Dendritic cell treated with granulocyte-macrophage colony-stimulating factor and Interleukin-4, amounts not matched to agents 40 ng/mL and 50 ng/mL, for 4 days (primary cell): ENCODE data around the gene COA7.
"Not testable (repeated sequence)": the region's sequence is repeated elsewhere in the genome, so short reads cannot be mapped to it uniquely, and the experiment has no call there.

Experiments
- H3K27ac Mint-ChIP-seq: one replicate; pipeline ENCODE4 v1.8.0; 2022; ENCODE audit warnings: mild to moderate bottlenecking, mixed read lengths
- H3K27me3 Mint-ChIP-seq: one replicate; pipeline ENCODE4 v1.8.0; 2022; ENCODE audit warnings: mild to moderate bottlenecking, mixed read lengths
- H3K36me3 Mint-ChIP-seq: one replicate; pipeline ENCODE4 v1.8.0; 2022; ENCODE audit warnings: low read depth, mixed read lengths
- H3K4me1 Mint-ChIP-seq: one replicate; pipeline ENCODE4 v1.8.0; 2022; ENCODE audit warnings: low read depth, mixed read lengths
- H3K4me3 Mint-ChIP-seq: one replicate; pipeline ENCODE4 v1.8.0; 2022; ENCODE audit warnings: mild to moderate bottlenecking, moderate library complexity, mixed read lengths
- H3K9me3 Mint-ChIP-seq: one replicate; pipeline ENCODE4 v1.8.0; 2022; ENCODE audit warnings: mixed read lengths
- intact Hi-C: fragments of 100-400 bp; cut with micrococcal nuclease; formaldehyde crosslinking; loops from one replicate; pipeline ENCODE4 v1.15.0; 2022

The COA7 gene

DNA sequence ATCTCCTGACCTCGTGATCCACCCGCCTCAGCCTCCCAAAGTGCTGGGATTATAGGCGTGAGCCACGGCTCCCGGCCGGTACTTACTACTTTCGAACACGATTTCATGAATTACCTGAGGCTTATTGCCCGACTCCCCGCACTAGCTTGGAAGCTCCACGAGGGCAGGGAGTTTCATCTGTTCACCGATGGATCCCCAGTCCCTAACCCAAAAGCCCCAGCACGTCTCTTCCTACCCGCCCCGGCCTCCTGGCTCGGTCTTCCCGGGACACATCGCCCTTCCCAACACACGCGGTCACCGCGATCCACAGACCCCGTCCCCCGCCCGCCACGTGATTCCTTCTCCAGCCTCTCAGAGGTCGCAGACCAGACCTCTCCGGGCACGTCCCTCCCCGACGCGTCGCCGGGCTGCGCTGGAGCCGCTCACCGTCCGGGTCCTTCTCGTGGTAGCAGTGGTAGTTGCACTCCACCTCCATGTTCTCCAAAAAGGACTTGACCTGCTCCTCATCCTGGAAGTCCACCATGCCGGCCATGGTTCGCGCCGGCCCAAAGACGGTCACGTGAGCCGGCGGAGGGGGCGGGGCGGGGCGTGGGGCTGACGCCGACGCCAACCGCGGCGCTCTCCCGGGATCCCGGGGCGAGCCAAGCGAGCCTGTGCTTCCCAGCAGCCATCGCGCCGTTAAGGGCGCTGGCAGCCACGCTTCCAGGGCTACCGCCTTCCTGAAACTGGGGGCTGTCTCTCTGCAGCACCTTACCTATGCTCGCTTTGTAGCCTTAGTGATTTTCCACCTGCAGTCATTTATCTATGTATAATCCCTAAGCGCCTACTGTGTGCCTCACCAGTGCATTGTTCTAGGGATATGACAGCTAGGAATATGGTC, at the start of gene COA7:
Gene COA7 (minus strand): TSS at position 553 of the 880 bp plus-strand sequence. CDS start 21 bp downstream, at position 532.
- Mint-ChIP-seq H3K36me3 (peaks cover 12% of the 10 kb centered on the region), H3K4me1 (peaks cover 32% of the 10 kb centered on the region), H3K9me3 (no peaks in the 10 kb centered on the region), H3K27ac (peak within 1 kb of the TSS; percentile 88), H3K4me3 (peak within 1 kb of the TSS; percentile 89), H3K27me3 (peaks cover 2% of the 10 kb centered on the region)
- intact Hi-C loops = no loop called here

- Mint-ChIP-seq H3K4me3 (no peak overlapping the region), H3K36me3 (peaks cover 9% of the 10 kb centered on the region), H3K27ac (no peak overlapping the region), H3K27me3 (no peaks in the 10 kb centered on the region), H3K4me1 (peaks cover 5% of the 10 kb centered on the region), H3K9me3 (no peaks in the 10 kb centered on the region)
- intact Hi-C loops = no loop called here
Observed at GRCh38 chr1:52747450-52747849, 49.3 kb upstream of the COA7 start.

DNA sequence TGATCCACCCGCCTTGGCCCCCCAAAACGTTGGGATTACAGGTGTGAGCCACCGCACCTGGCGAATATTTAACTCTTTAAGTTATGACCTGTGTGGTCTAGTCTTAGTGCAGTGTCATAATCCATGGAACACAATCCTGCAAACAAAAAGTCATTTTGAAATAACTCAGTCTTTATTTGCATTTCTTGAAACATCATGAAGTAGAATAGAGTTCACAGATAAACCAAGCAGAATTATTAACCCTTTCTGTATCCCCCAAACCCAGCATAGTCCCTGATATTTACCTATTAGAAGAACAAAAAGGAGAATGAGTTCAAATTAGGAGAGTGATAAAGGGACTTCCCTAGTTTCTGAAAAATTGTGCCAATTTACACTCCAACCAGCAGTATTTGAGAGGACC, 48.0 kb upstream of the COA7 start:
- intact Hi-C loops = no loop called here
- no peak overlapping the region for H3K4me3 Mint-ChIP-seq

DNA sequence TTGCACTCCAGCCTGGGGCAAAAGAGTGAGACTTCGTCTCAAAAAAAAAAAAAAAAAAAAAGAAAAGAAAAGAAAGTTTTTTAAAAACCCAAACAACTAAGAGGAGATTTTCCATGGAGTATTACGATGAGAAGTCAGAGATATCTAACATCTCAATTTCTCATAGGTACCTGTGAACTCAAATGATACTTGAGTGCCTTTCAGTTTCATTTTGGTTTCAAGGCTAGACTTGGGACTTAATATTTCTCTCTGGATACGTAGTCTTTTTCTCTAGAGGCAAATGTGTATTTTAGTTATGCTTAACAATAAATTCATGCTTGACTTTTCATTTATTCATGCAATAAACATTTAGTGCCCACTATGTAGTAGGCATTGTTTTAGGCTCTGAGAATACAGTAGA, 43.1 kb upstream of the COA7 start:
- Mint-ChIP-seq H3K9me3 (no peaks in the 10 kb centered on the region), H3K4me1 (no peaks in the 10 kb centered on the region), H3K36me3 (peaks cover 20% of the 10 kb centered on the region), H3K27ac (no peak overlapping the region), H3K27me3 (no peaks in the 10 kb centered on the region), H3K4me3 (no peak overlapping the region)
- intact Hi-C loops = no loop called here

More for the DNA sequence above, 48.0 kb upstream of the COA7 start:
- no peaks in the 10 kb centered on the region for H3K27me3 Mint-ChIP-seq
- H3K36me3 Mint-ChIP-seq = peaks cover 14% of the 10 kb centered on the region
- H3K4me1 Mint-ChIP-seq = peaks cover 5% of the 10 kb centered on the region
- H3K9me3 Mint-ChIP-seq = no peaks in the 10 kb centered on the region
- no peak overlapping the region for H3K27ac Mint-ChIP-seq

GRCh38 chr1:52739699-52740467, 41.7 kb upstream of the COA7 start:
- Mint-ChIP-seq H3K27me3 (no peaks in the 10 kb centered on the region), H3K9me3 (no peaks in the 10 kb centered on the region), H3K27ac (no peak overlapping the region), H3K4me3 (no peak overlapping the region), H3K4me1 (no peaks in the 10 kb centered on the region), H3K36me3 (peaks cover 23% of the 10 kb centered on the region)
- intact Hi-C loops = no loop called here

- intact Hi-C loops = no loop called here
- H3K27ac Mint-ChIP-seq = no peak overlapping the region
- H3K4me3 Mint-ChIP-seq = no peak overlapping the region
- H3K27me3 Mint-ChIP-seq = no peaks in the 10 kb centered on the region
- H3K9me3 Mint-ChIP-seq = no peaks in the 10 kb centered on the region
- peaks cover 27% of the 10 kb centered on the region for H3K36me3 Mint-ChIP-seq
- no peaks in the 10 kb centered on the region for H3K4me1 Mint-ChIP-seq
Observed at GRCh38 chr1:52738893-52739292, 40.7 kb upstream of the COA7 start.

DNA sequence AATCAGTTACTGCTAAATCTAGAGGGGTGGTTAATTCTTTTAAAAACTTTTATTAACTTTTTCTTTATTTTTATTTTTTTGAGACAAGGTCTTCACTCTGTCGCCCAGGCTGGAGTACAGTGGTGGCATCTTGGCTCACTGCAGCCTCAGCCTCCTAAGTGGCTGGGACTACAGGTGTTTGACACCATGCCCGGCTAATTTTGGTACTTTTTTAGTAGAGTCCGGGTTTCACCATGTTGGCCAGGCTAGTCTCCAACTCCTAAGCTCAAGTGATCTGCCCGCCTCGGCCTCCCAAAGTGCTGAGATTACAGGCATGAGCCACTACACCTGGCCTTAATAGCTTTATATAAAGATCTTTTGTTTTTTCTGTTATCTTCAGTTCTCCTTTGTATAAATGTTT, 40.0 kb upstream of the COA7 start:
- H3K27ac Mint-ChIP-seq = no peak overlapping the region
- H3K9me3 Mint-ChIP-seq = no peaks in the 10 kb centered on the region
- H3K27me3 Mint-ChIP-seq = no peaks in the 10 kb centered on the region
- intact Hi-C loops = no loop called here
- peaks cover 27% of the 10 kb centered on the region for H3K36me3 Mint-ChIP-seq
- H3K4me3 Mint-ChIP-seq = no peak overlapping the region
- H3K4me1 Mint-ChIP-seq = no peaks in the 10 kb centered on the region

DNA sequence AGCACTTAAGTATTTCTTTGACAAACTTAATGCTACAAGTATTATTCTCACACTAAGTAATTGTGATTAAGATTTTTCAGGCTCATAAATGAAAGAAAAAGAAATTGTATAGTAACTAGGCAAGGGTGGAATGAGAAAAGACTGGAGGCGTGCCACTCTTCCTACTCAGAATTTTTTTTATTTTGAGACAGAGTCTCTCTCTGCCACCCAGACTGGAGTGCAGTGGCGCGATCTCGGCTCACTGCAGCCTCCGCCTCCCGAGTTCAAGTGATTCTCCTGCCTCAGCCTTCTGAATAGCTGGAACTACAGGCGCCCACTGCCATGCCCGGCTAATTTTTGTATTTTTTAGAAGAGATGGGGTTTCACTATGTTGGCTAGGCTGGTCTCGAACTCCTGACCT, 37.2 kb upstream of the COA7 start:
- not testable (repeated sequence) for H3K4me3 Mint-ChIP-seq, H3K9me3 Mint-ChIP-seq

GRCh38 chr1:52733368-52733767, 35.2 kb upstream of the COA7 start:
- peaks cover 17% of the 10 kb centered on the region for H3K4me1 Mint-ChIP-seq
- H3K36me3 Mint-ChIP-seq = peaks cover 26% of the 10 kb centered on the region
- no peak overlapping the region for H3K27ac Mint-ChIP-seq
- H3K9me3 Mint-ChIP-seq = no peaks in the 10 kb centered on the region
- intact Hi-C loops = no loop called here
- H3K27me3 Mint-ChIP-seq = no peaks in the 10 kb centered on the region
- H3K4me3 Mint-ChIP-seq = no peak overlapping the region

More for the DNA sequence above, 37.2 kb upstream of the COA7 start:
- intact Hi-C loops, H3K4me1 Mint-ChIP-seq, H3K27me3 Mint-ChIP-seq, H3K27ac Mint-ChIP-seq: not testable (repeated sequence)
- H3K36me3 Mint-ChIP-seq = peaks cover 27% of the 10 kb centered on the region

GRCh38 chr1:52727956-52728656, 30.0 kb upstream of the COA7 start:
- no peak overlapping the region for H3K27ac Mint-ChIP-seq
- H3K4me1 Mint-ChIP-seq = peaks cover 49% of the 10 kb centered on the region
- H3K27me3 Mint-ChIP-seq = peaks cover 4% of the 10 kb centered on the region
- no peaks in the 10 kb centered on the region for H3K9me3 Mint-ChIP-seq
- no peak overlapping the region for H3K4me3 Mint-ChIP-seq
- intact Hi-C loops = no loop called here
- H3K36me3 Mint-ChIP-seq = peaks cover 26% of the 10 kb centered on the region

- H3K27me3 Mint-ChIP-seq = peaks cover 4% of the 10 kb centered on the region
- peaks cover 26% of the 10 kb centered on the region for H3K36me3 Mint-ChIP-seq
- peak overlapping the region; percentile 87 for H3K4me3 Mint-ChIP-seq
- H3K27ac Mint-ChIP-seq = peak overlapping the region; percentile 81
- intact Hi-C loops = no loop called here
- peaks cover 51% of the 10 kb centered on the region for H3K4me1 Mint-ChIP-seq
- H3K9me3 Mint-ChIP-seq = no peaks in the 10 kb centered on the region
Observed at GRCh38 chr1:52727114-52727586, 29.0 kb upstream of the COA7 start.

DNA sequence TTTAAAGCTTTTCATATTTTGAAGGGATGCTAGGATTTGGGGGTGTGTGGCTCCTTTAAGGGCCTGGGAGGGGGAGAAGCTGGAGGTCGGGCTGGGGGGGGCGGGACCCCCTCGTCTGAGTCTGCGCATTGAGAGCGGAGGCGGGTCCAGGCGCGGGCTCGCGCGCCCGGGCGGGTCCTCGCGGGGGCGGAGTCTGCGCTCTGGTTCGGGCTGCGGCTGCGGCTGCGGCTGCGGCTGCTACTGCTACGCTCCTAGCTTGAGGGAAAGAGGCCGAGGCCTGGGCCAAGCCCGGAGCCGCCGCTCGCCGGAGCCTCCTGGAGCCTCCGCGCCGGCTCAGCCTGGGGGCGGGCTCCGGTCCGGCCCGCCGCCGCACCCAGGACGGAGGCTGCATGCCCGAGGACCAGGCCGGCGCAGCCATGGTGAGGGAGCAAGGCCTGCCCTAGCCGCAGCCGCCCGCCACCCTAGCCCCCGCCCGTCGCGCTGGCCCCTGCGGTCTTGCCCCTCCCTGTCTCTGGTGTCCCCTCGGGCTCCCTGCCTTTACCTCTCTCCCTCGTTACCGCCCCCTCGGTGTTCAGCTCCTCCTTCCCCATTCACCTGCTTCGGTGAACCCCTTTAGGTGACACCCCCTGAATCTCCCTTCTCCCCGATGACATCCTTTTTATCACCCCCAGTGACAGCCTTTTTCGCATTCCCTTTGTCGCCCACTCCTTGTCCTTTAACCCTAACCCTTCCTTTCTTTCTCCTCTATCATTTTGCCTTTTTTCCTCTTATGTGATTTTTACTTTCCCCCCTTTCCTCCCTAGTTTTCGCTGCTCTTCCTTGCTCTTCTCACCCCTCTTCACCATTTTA, 28.3 kb upstream of the COA7 start, which contains the start of gene ZYG11B:
Gene ZYG11B (plus strand): TSS at position 189 of the 849 bp plus-strand sequence. CDS start 201 bp downstream, at position 390.
- Mint-ChIP-seq H3K36me3 (peaks cover 19% of the 10 kb centered on the region), H3K27ac (peak within 1 kb of the TSS; percentile 81), H3K4me3 (peak within 1 kb of the TSS; percentile 87), H3K9me3 (no peaks in the 10 kb centered on the region), H3K4me1 (peaks cover 51% of the 10 kb centered on the region), H3K27me3 (peaks cover 4% of the 10 kb centered on the region)
- intact Hi-C loops = no loop called here

DNA sequence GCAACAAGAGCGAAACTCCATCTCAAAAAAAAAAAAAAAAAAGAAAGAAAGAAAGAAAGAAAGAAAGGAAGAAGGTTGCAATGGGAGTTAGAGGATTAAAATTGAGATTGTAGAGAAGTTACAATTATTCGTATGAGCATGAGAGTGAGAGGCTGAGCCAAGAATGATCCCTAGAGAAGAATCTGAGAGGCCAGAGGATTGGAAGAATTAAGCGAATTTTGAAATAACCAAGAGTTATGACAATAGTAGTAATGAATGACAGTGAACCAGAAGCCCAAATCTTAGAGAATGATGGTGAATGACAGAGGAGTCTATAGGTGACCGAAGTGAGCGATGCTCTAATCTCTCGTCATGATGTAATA, 27.7 kb upstream of the COA7 start:
- peaks cover 17% of the 10 kb centered on the region for H3K36me3 Mint-ChIP-seq
- intact Hi-C loops = no loop called here
- peaks cover 50% of the 10 kb centered on the region for H3K4me1 Mint-ChIP-seq
- H3K9me3 Mint-ChIP-seq = no peaks in the 10 kb centered on the region
- H3K27me3 Mint-ChIP-seq = peaks cover 4% of the 10 kb centered on the region
- H3K27ac Mint-ChIP-seq = no peak overlapping the region
- H3K4me3 Mint-ChIP-seq = peak overlapping the region; percentile 51
